Measurements from ENCODE around the gene ZNF688. TPM values are rescaled to one million over a fixed set of nuclear protein-coding genes. Genes with fewer than 3 reads are reported as not detected.

ZNF688 gene
- 8.2 and 10.7 TPM in 2 replicates for total RNA-seq

GRCh38 chr16:30571445-30572322 lies at the start of gene ZNF688:
Gene ZNF688, minus strand, starts transcription at chr16:30571714. Its CDS starts 85 bp downstream, at chr16:30571629.

GRCh38 chr16:30609926-30610839 lies 38.7 kb upstream of the ZNF688 start, which contains the start of gene ZNF689:
Gene ZNF689, minus strand, starts transcription at chr16:30610389. Its CDS starts 348 bp downstream, at chr16:30610041.

GRCh38 chr16:30585400-30586191 lies 14.1 kb upstream of the ZNF688 start, which contains the start of gene ZNF785:
Gene ZNF785, minus strand, starts transcription at chr16:30585697. Its CDS starts 86 bp downstream, at chr16:30585611.

GRCh38 chr16:30557957-30558788 lies 13.3 kb downstream of the ZNF688 start, which contains the start of gene ZNF764:
Gene ZNF764, minus strand, starts transcription at chr16:30558374. Its CDS starts 192 bp downstream, at chr16:30558182.

GRCh38 chr16:30534368-30535105 lies 37.0 kb downstream of the ZNF688 start, which contains the start of gene ZNF747:
Gene ZNF747, minus strand, starts transcription at chr16:30534858. Its CDS starts 179 bp downstream, at chr16:30534679.

GRCh38 chr16:30526137-30526822 lies 45.2 kb downstream of the ZNF688 start, which contains the start of gene ZNF768:
Gene ZNF768, minus strand, starts transcription at chr16:30526566. Its CDS starts 153 bp downstream, at chr16:30526413.

Other genes starting within 250 kb of the ZNF688 start
- gene CD2BP2, start 216.4 kb downstream of the ZNF688 start, total RNA-seq = 37.1 and 40.2 TPM in 2 replicates
- 19.3 and 22.6 TPM in 2 replicates for gene TBC1D10B, start 201.2 kb downstream of the ZNF688 start, total RNA-seq
- not detected in 2 replicates for gene MYL11, start 196.9 kb downstream of the ZNF688 start, total RNA-seq
- gene SEPTIN1, start 189.2 kb downstream of the ZNF688 start, total RNA-seq = not detected in 2 replicates
- 10.4 and 11.1 TPM in 2 replicates for gene ZNF48, start 176.3 kb downstream of the ZNF688 start, total RNA-seq
- gene ZNF771, start 164.1 kb downstream of the ZNF688 start, total RNA-seq = 11.3 and 14.7 TPM in 2 replicates
- 25.4 and 31.3 TPM in 2 replicates for gene DCTPP1, start 141.7 kb downstream of the ZNF688 start, total RNA-seq
- 7.2 and 10.0 TPM in 2 replicates for gene SEPHS2, start 125.8 kb downstream of the ZNF688 start, total RNA-seq
- gene ITGAL, start 99.0 kb downstream of the ZNF688 start, total RNA-seq = not detected in 2 replicates
- 27.2 and 34.5 TPM in 2 replicates for gene ZNF768, start 45.1 kb downstream of the ZNF688 start, total RNA-seq
- 6.6 and 7.5 TPM in 2 replicates for gene ZNF747, start 36.9 kb downstream of the ZNF688 start, total RNA-seq
- gene ZNF764, start 13.3 kb downstream of the ZNF688 start, total RNA-seq = 3.4 and 3.6 TPM in 2 replicates
- gene ZNF785, start 14.0 kb upstream of the ZNF688 start, total RNA-seq = 6.2 and 8.0 TPM in 2 replicates
- gene ZNF689, start 38.7 kb upstream of the ZNF688 start, total RNA-seq = 1.7 and 3.8 TPM in 2 replicates
- 8.7 and 10.1 TPM in 2 replicates for gene PRR14, start 79.2 kb upstream of the ZNF688 start, total RNA-seq
- 11.1 and 14.9 TPM in 2 replicates for gene FBRS, start 86.7 kb upstream of the ZNF688 start, total RNA-seq
- gene SRCAP, start 127.5 kb upstream of the ZNF688 start, total RNA-seq = 15.7 and 16.8 TPM in 2 replicates
- 9.6 and 16.1 TPM in 2 replicates for gene PHKG2, start 176.7 kb upstream of the ZNF688 start, total RNA-seq
- 1.4 TPM in 1 of 2 replicates, not detected in the other for gene CFAP119, start 190.3 kb upstream of the ZNF688 start, total RNA-seq
- 50.3 and 56.6 TPM in 2 replicates for gene RNF40, start 190.6 kb upstream of the ZNF688 start, total RNA-seq
- gene ZNF629, start 215.5 kb upstream of the ZNF688 start, total RNA-seq = 5.5 and 6.6 TPM in 2 replicates